AG10803 (cell line): Measurements from ENCODE around the gene NXF1.

Experiments used
- DNase-seq: peaks from one replicate; pipeline ENCODE4 v3.0.0; 2010; ENCODE audit warnings: low read depth
- H3K4me3 ChIP-seq: 2 replicates; pipeline ENCODE4 v1.5.1; 2011; ENCODE audit warnings: mild to moderate bottlenecking, low read length, control low read depth
- CTCF ChIP-seq: conservative IDR thresholded peaks from 2 replicates; pipeline ENCODE4 v1.5.1; 2011; ENCODE audit warnings: mild to moderate bottlenecking, low read length, control low read depth, inconsistent platforms

The NXF1 gene

GRCh38 chr11:62747475-62748160, 57.6 kb downstream of the NXF1 start:
- TF ChIP-seq CTCF, result no peak
- no peak overlapping the region for H3K4me3 ChIP-seq
- no peak for DNase-seq
